Measurements from ENCODE around the gene ACYP2.

GRCh38 chr2:54097124-54097523, 18.3 kb upstream of the ACYP2 start:
- TF ChIP-seq, protein P1, sequence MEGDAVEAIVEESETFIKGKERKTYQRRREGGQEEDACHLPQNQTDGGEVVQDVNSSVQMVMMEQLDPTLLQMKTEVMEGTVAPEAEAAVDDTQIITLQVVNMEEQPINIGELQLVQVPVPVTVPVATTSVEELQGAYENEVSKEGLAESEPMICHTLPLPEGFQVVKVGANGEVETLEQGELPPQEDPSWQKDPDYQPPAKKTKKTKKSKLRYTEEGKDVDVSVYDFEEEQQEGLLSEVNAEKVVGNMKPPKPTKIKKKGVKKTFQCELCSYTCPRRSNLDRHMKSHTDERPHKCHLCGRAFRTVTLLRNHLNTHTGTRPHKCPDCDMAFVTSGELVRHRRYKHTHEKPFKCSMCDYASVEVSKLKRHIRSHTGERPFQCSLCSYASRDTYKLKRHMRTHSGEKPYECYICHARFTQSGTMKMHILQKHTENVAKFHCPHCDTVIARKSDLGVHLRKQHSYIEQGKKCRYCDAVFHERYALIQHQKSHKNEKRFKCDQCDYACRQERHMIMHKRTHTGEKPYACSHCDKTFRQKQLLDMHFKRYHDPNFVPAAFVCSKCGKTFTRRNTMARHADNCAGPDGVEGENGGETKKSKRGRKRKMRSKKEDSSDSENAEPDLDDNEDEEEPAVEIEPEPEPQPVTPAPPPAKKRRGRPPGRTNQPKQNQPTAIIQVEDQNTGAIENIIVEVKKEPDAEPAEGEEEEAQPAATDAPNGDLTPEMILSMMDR (IDR thresholded peaks at IDR 0.05; ENCODE audit: low read depth, low read length), result no peak
- TF ChIP-seq MAX (IDR thresholded peaks at IDR 0.05; ENCODE audit: low read depth, low read length) (no peak), MYC (IDR thresholded peaks at IDR 0.05; ENCODE audit: low read depth, low read length) (no peak), POLR2A (IDR thresholded peaks at IDR 0.05; ENCODE audit: extremely low read depth, insufficient read length) (no peak)

Data from NB4 (cell line).